Activated T-helper 1 cell treated with anti-CD3 and anti-CD28 coated beads, Interleukin-12 subunit alpha, Interleukin-12 subunit beta, Interleukin-2, Interleukin-4 antibody, amounts not matched to agents 30 ng/mL and 10 ng/mL and 1 ng/mL, durations not matched to agents 14 hours and 24 hours and 36 hours (primary cell): ENCODE measurements around the gene CDH13. TPM values are rescaled to one million over a fixed set of nuclear protein-coding genes. Genes with fewer than 3 reads are reported as not detected.

Source experiments
- DNase-seq: peaks from one replicate; pipeline ENCODE4 v3.0.0; 2021; ENCODE audit warnings: low spot score
- H3K27ac Mint-ChIP-seq: one replicate; pipeline ENCODE4 v1.8.0; 2021; ENCODE audit warnings: mild to moderate bottlenecking, mixed read lengths
- H3K27me3 Mint-ChIP-seq: one replicate; pipeline ENCODE4 v1.8.0; 2022; ENCODE audit warnings: mild to moderate bottlenecking, moderate library complexity, mixed read lengths; ENCODE audit not compliant: insufficient read depth
- H3K36me3 Mint-ChIP-seq: one replicate; pipeline ENCODE4 v1.8.0; 2021; ENCODE audit warnings: low read depth, mixed read lengths
- H3K4me1 Mint-ChIP-seq: one replicate; pipeline ENCODE4 v1.8.0; 2021; ENCODE audit warnings: low read depth, mixed read lengths
- H3K4me3 Mint-ChIP-seq: one replicate; pipeline ENCODE4 v1.8.0; 2021; ENCODE audit warnings: mild to moderate bottlenecking, moderate library complexity, mixed read lengths
- H3K9me3 Mint-ChIP-seq: one replicate; pipeline ENCODE4 v1.8.0; 2021; ENCODE audit warnings: mixed read lengths
- intact Hi-C: fragments of 100-400 bp; cut with micrococcal nuclease; formaldehyde crosslinking; loops from one replicate; pipeline ENCODE4 v1.15.1; 2024
- total RNA-seq: library from RNA; stranded (reverse); gene quantifications from 2 replicates; pipeline ENCODE4 v1.2.3, GENCODE V29; 2022

The CDH13 gene
- total RNA-seq, 1 donor from 2014 or later = not detected

DNA sequence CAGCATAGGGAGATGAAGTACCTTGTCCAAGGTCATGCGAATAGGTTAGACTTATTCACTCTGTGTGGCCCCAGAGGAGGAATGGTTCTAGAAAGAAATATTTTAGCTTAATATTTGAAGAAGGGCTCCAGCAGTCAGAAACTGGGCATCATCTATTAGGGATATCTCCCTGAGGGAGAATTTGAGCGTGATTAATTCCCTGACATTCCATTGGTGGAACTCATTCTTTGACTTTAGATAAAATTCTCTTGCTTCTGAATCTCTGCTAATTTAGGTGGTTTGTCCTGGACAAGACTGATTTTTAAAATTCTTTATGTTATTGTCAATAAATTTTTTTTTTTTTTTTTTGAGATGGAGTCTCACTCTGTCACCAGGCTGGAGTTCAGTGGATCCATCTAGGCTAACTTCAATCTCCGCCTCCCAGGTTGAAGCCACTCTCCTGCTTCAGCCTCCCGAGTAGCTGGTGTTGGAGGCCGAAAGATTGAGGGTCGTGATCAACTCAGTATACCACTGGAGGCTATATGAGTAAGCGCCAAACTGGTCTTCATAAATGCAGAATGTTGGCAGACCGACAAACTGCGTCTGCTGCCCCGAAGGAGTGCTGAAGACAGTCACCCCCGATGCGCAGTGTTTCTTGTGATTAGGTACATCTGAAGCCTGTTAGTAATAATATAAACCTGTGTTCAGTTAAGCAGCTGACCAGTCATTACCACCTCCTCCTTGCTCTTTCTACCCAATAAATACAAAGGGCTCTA is 913.1 kb downstream of the CDH13 start:
- Mint-ChIP-seq H3K27me3 (no peaks in the 10 kb centered on the region), H3K4me1 (no peaks in the 10 kb centered on the region), H3K36me3 (no peaks in the 10 kb centered on the region), H3K27ac (no peak overlapping the region), H3K9me3 (peaks cover 9% of the 10 kb centered on the region), H3K4me3 (no peak overlapping the region)
- DNase-seq = no peak
- intact Hi-C loops = no loop called here

GRCh38 chr16:83541231-83541630 is 914.5 kb downstream of the CDH13 start:
- no peak for DNase-seq
- intact Hi-C loops = no loop called here
- H3K4me1 Mint-ChIP-seq = no peaks in the 10 kb centered on the region
- no peaks in the 10 kb centered on the region for H3K36me3 Mint-ChIP-seq
- H3K27me3 Mint-ChIP-seq = no peaks in the 10 kb centered on the region
- peaks cover 5% of the 10 kb centered on the region for H3K9me3 Mint-ChIP-seq
- H3K27ac Mint-ChIP-seq = no peak overlapping the region
- H3K4me3 Mint-ChIP-seq = no peak overlapping the region

GRCh38 chr16:83542491-83542890 is 915.7 kb downstream of the CDH13 start:
- no peak overlapping the region for H3K4me3 Mint-ChIP-seq
- no peaks in the 10 kb centered on the region for H3K4me1 Mint-ChIP-seq
- H3K27ac Mint-ChIP-seq = no peak overlapping the region
- H3K27me3 Mint-ChIP-seq = no peaks in the 10 kb centered on the region
- intact Hi-C loops = no loop called here
- no peaks in the 10 kb centered on the region for H3K36me3 Mint-ChIP-seq
- no peak for DNase-seq
- peaks cover 1% of the 10 kb centered on the region for H3K9me3 Mint-ChIP-seq

DNA sequence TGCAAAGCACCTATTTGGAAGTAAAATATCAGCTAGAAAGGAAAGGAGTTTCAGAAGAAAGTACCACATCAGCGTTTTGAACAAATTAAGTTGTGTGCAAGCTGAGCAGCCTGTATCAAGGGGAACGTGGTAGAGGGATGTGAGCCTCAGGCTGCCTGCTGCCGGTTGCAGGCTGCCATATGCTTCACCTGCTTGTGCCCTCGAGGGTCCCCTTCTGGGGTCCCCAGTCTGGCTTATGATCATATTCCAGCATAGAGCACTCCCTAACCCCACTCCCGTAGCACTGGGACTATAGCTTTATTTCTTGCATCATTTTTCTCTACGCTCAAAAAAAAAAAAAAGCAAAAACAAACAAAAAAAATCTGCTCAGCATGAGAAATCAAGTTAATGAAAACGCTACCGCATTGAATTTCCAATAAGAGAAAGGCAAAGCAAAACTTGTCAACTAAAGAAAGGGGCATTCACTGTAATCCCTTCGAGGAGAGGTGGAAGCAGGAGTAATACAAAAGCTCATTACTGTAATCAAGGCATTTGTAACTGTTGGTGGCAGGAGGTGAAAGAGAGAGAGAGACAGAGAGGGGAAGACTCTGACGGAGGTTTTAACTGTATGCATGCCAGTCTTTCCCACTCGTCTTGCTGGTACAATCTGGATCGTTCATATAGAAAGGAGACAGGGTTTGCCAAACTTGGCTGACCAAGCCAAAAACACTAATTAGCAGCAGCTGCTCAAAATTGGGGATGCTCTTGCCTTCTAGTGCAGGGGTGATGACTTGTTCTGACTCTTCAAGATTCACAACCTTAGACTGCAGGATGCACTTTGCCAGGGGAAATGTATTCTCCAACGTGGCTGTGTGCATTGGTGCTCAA is 922.8 kb downstream of the CDH13 start:
- no peak for DNase-seq
- intact Hi-C loops = no loop called here
- Mint-ChIP-seq H3K27me3 (no peaks in the 10 kb centered on the region), H3K9me3 (peaks cover 17% of the 10 kb centered on the region), H3K4me3 (no peak overlapping the region), H3K4me1 (no peaks in the 10 kb centered on the region), H3K36me3 (no peaks in the 10 kb centered on the region), H3K27ac (no peak overlapping the region)

DNA sequence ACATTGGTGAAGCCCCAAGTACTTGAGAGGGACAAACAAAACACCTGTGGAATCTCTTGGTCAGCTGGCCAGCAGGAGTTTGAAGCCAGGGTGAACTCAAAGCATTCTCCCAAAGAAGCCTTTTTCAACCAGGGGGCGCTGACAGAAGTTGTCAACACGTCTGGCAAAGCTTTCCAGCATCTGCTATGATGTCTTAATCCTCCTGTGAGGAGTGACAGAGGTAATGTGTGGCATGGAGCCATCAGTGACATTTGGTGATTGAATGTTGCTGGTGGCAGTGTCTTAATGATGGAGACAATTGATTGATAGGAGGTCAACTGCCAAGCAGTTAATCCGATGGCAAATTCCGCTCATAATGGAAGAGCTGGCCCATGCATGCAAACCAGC is 923.4 kb downstream of the CDH13 start:
- no peak overlapping the region for H3K4me3 Mint-ChIP-seq
- intact Hi-C loops = no loop called here
- H3K27ac Mint-ChIP-seq = no peak overlapping the region
- DNase-seq = no peak
- H3K36me3 Mint-ChIP-seq = no peaks in the 10 kb centered on the region
- H3K9me3 Mint-ChIP-seq = peaks cover 17% of the 10 kb centered on the region
- H3K27me3 Mint-ChIP-seq = no peaks in the 10 kb centered on the region
- H3K4me1 Mint-ChIP-seq = no peaks in the 10 kb centered on the region

DNA sequence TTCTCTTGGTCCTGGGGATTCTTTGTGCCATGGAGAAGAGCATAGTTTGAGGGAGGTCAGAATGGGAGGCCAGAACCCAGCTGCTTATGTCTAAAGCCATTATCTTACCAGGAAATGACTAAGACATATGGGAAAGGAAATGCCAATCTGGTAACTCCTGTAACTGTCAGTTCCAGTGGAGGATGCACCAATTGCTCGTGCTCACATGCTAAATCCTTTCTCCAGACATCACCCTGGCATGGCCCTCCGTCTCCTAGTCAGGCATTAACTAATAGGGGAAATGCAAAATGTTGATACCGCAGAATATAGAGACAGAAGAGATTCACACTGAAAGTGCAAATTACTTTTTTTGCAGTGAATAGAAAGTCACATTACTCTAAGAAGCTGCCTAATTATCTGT is 925.5 kb downstream of the CDH13 start:
- Mint-ChIP-seq H3K27me3 (no peaks in the 10 kb centered on the region), H3K4me3 (no peak overlapping the region), H3K27ac (no peak overlapping the region), H3K9me3 (peaks cover 17% of the 10 kb centered on the region), H3K4me1 (no peaks in the 10 kb centered on the region), H3K36me3 (no peaks in the 10 kb centered on the region)
- DNase-seq = no peak
- intact Hi-C loops = no loop called here

DNA sequence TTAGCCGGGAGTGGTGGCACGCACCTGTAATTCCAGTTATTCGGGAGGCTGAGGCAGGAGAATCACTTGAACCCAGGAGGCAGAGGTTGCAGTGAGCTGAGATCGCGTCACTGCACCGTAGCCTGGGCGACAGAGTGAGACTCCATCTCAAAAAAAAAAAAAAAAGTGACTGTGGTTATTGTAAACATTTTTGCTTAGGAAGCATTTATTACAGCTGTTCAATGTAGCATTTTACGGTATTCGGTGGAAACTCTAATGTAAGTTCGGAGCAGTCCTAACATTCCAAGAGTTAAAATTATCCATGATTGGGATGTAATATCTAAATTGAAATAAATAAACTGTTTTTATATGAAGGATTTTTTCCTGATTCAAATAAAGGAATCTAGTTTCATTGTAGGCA is 926.2 kb downstream of the CDH13 start:
- Mint-ChIP-seq H3K9me3 (peaks cover 11% of the 10 kb centered on the region), H3K27me3 (no peaks in the 10 kb centered on the region), H3K36me3 (no peaks in the 10 kb centered on the region), H3K4me3 (no peak overlapping the region), H3K4me1 (no peaks in the 10 kb centered on the region), H3K27ac (no peak overlapping the region)
- intact Hi-C loops = no loop called here
- no peak for DNase-seq

DNA sequence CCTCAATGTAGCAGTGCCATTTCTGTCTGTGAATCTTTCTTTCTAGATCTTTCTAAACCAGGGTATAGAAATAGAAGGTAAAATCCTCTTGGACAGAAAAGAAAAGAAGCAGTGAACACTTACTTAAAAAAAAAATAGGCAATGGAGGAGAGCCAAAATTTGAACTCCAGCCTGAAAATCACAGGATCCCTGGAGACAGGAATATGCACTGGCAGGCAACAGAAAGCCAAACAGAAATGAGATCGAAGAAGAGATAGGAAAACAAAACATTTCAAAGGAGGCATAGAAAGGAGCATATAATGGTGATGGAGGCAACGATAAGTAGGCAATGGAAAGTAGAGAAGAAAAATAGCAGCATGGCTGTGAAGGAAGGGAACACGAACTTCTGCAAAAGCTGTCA is 927.3 kb downstream of the CDH13 start:
- H3K4me1 Mint-ChIP-seq = no peaks in the 10 kb centered on the region
- H3K9me3 Mint-ChIP-seq = peaks cover 11% of the 10 kb centered on the region
- DNase-seq = no peak
- intact Hi-C loops = no loop called here
- H3K27ac Mint-ChIP-seq = no peak overlapping the region
- H3K36me3 Mint-ChIP-seq = no peaks in the 10 kb centered on the region
- no peak overlapping the region for H3K4me3 Mint-ChIP-seq
- H3K27me3 Mint-ChIP-seq = no peaks in the 10 kb centered on the region

DNA sequence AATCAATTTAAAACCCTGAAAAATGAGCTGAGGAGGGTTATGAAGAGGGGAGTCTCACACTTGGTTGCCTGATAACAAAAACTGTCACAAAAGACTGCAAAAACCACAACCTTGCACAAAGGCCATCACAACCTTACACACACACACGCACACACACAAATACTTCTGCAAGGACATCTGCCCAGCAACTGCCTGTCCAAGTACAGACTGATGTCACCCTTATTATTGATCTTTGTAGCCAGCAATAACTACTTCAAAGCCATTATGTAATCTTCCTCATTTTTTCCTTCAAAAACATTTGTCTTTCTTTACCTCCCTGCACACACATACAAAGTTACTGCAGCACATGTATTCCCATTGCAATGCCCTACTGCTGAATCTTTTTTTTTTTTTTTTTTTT is 927.8 kb downstream of the CDH13 start:
- H3K27me3 Mint-ChIP-seq = no peaks in the 10 kb centered on the region
- H3K9me3 Mint-ChIP-seq = peaks cover 9% of the 10 kb centered on the region
- H3K4me3 Mint-ChIP-seq = no peak overlapping the region
- H3K36me3 Mint-ChIP-seq = no peaks in the 10 kb centered on the region
- no peak overlapping the region for H3K27ac Mint-ChIP-seq
- DNase-seq = no peak
- intact Hi-C loops = no loop called here
- no peaks in the 10 kb centered on the region for H3K4me1 Mint-ChIP-seq

GRCh38 chr16:83561876-83562275 is 935.1 kb downstream of the CDH13 start:
- H3K9me3 Mint-ChIP-seq = no peaks in the 10 kb centered on the region
- DNase-seq = no peak
- intact Hi-C loops = no loop called here
- no peak overlapping the region for H3K4me3 Mint-ChIP-seq
- H3K27ac Mint-ChIP-seq = no peak overlapping the region
- H3K36me3 Mint-ChIP-seq = no peaks in the 10 kb centered on the region
- no peaks in the 10 kb centered on the region for H3K27me3 Mint-ChIP-seq
- no peaks in the 10 kb centered on the region for H3K4me1 Mint-ChIP-seq

DNA sequence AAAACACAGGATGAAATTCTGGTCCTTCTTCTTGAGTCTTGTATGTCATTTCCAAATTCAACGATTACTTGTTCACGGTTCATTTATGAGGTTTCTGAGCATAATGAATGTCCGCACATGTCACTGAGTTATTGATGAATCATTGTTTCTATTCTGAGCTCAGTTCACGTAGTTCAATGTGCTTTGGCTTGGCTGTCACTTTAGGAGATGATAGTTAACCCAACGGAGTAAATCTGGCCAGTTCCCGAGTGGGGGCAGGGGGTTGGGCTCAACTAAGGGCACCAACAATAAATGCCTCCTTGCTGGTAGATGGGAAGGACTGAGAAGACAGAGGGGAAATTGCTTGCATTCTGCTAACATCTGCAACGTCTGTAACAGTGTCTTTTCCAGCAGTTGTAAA is 941.6 kb downstream of the CDH13 start:
- no peak for DNase-seq
- Mint-ChIP-seq H3K27me3 (no peaks in the 10 kb centered on the region), H3K36me3 (no peaks in the 10 kb centered on the region), H3K4me1 (no peaks in the 10 kb centered on the region), H3K4me3 (no peak overlapping the region), H3K9me3 (no peaks in the 10 kb centered on the region), H3K27ac (no peak overlapping the region)
- intact Hi-C loops = no loop called here

DNA sequence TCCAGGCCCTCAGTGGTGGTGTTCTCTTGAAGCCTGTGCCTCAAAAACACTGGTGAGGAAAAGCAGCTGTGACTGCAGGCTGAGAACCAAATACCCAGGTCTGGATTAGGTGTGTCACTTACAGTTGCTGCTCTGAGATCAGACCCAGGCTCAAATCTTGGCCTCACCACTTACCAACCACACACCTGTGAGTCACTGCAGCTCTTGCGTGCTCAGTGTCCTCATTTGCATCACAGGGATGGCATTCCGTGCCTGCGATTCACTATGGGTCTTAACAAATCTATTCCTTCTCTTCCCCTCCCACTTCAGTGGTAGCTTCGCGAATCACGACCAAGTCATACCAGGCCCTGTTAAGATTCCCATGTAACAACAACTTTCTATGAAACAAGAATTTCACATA is 947.6 kb downstream of the CDH13 start:
- Mint-ChIP-seq H3K4me1 (no peaks in the 10 kb centered on the region), H3K36me3 (no peaks in the 10 kb centered on the region), H3K27me3 (no peaks in the 10 kb centered on the region), H3K27ac (no peak overlapping the region), H3K9me3 (no peaks in the 10 kb centered on the region), H3K4me3 (no peak overlapping the region)
- no peak for DNase-seq
- intact Hi-C loops = no loop called here

DNA sequence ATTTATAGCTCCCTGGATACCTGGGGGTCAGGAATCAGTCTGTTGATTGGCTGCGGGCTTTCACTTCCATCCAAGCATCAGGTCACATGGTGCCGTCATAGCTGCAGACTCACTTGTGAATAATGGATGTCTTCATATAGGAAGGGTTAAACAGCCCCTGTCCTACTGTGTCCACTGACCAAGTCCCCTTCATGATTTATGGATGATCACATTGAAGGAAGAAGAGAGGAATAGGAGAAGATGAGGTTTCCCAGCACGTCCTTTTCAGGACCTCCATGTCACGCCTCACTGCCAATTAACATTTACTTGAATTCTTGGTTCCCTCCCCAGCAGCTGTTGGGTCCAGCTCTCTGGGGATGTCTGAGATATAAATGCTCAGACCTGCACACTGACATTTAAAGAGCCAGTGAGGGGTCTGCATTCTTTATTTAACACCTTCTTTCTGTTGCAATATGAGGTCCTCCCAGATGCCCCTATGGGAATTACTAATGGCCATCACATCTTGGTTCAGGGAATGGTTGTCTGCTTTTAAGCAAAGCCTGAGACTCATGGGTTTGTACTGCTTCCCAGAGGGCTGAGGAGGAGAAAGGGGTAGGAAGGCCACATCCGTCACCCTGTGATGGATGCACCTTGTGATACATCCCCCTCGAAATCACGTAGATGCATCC is 950.4 kb downstream of the CDH13 start:
- no peaks in the 10 kb centered on the region for H3K4me1 Mint-ChIP-seq
- H3K4me3 Mint-ChIP-seq = no peak overlapping the region
- no peak for DNase-seq
- intact Hi-C loops = no loop called here
- no peaks in the 10 kb centered on the region for H3K27me3 Mint-ChIP-seq
- no peak overlapping the region for H3K27ac Mint-ChIP-seq
- no peaks in the 10 kb centered on the region for H3K9me3 Mint-ChIP-seq
- no peaks in the 10 kb centered on the region for H3K36me3 Mint-ChIP-seq
